AG20443 (cell line): ENCODE measurements around the gene SPEF1.
"Not testable (repeated sequence)": the region's sequence is repeated elsewhere in the genome, so short reads cannot be mapped to it uniquely, and the experiment has no call there.

Experiments
- DNase-seq: peaks from one replicate; pipeline ENCODE4 v3.0.0; 2012; ENCODE audit warnings: low spot score, mixed read lengths

Gene SPEF1, protein sequence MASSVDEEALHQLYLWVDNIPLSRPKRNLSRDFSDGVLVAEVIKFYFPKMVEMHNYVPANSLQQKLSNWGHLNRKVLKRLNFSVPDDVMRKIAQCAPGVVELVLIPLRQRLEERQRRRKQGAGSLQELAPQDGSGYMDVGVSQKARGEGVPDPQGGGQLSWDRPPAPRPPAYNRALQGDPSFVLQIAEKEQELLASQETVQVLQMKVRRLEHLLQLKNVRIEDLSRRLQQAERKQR

DNA sequence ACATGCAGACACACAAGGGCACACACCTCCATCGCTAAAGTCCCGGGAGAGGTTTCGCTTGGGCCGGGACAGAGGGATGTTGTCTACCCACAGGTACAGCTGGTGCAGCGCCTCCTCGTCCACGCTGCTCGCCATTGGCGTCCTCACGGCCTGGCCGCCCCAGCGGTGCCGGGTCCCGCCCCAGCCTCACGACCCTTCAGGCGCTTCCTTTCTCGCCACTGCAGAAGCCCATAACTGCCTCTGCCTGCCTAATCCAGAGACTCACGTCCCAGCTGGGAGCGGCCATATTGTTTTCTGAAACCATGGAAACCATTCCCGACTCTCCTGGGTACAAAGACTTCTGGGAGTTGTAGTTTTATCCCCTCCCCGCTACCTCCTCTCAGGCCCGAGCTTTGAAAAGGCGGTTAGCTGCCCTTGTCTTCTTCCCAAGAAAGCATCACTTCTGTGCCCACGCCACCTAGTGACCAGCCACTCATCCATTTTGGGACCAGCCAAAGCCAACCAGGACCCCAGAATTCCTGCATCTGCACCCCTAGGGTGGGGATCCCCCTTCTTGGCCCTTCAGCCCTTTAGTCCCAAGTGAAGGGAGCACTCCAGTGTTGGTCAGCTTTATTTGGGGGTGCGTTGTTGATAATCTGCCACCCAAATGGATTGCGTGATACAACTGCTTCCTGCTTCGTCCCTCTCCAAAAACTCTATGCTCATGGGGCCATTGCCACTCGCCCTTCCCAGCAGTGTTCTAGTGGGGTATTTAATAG, at the start of gene SPEF1:
Gene SPEF1, minus strand, starts transcription at position 296 of the 758 bp plus-strand sequence. Its CDS starts 161 bp downstream, at position 135.
- peak; percentile 94 for DNase-seq

DNA sequence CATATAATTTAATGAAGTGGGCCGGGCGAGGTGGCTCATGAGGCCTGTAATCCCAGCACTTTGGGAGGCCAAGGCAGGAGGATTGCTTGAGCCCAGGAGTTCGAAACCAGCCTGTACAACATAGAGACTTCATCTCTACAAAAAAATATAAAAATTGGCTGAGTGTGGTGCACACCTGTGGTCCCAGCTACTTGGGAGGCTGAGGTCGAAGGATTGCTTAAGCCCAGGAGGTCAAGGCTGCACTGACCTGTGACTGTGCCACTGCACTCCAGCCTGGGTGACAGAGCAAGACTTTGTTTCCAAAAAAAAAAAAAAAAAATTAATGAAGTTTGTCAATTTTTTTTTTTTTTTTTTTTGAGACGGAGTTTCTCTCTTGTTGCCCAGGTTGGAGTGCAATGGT, 48.6 kb upstream of the SPEF1 start:
- DNase-seq = not testable (repeated sequence)

DNA sequence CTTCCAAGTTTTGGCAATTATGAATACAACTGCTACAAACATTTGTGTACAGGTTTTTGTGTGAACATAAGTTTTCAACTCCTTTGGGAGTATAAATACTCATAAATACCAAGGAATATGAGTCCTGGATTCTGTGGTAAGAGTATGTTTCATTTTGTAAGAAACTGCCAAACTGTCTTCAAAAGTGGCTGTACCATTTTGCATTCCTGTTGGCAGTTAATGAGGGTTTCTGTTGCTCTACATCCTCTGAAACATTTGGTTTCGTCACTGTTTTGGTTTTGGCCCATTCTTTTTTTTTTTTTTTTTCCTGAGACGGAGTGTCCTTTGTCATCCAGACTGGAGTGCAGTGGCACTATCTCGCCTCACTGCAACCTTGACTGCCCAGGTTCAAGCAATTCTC, 47.5 kb upstream of the SPEF1 start:
- no peak for DNase-seq

DNA sequence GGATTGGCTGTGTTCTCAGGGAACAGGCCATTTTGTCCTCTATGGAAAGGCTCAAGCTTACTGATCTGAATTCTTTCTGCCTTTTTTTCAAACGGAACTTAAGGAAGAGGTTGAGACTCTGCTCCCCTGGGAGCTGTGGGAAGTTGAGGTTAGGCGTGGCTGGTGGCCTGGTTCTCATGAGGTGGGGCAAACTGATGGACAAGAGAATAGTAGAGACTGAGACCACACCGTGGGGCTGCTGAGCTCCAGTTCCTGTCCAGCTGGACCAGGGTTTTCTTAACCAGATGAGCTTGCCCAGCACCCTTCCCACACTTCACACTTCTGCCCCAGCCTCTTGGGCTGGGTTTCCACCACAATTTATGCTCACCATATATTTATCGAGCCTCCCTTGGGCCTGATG, 45.2 kb upstream of the SPEF1 start:
- no peak for DNase-seq

DNA sequence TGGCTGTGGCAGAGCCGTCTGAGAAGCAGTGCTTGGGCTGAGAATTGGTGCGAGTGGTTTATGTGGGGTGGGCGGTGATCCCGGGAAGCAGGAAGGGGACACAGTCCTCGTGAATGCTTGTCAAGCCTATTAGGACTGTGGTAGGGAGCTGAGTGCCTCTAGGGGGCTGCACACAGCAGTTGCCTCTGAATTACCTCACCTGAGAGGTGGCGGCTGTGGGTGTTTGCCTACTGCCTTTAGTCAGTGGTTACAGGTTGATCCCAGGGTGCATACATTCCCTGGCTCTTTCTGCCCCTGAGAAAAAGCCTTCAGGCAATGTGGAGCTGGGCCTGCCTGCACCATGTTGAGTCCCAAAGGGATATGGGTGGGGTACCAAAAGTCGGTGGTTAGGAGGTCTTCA, 44.3 kb upstream of the SPEF1 start:
- DNase-seq = no peak

DNA sequence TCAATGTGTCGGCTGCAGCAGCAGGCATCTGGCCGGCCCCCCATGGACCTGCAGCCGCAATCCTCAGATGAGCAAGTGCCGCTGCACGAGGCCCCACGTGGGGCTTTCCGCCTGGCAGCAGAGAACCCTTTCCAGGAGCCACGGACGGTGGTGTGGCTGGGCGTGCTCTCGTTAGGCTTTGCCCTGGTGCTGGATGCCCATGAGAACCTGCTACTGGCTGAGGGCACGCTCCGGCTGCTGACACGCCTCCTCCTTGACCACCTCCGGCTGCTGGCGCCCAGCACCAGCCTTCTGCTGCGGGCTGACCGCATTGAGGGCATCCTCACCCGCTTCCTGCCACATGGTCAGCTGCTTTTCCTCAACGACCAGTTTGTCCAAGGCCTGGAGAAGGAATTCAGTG, 42.6 kb upstream of the SPEF1 start:
- no peak for DNase-seq

DNA sequence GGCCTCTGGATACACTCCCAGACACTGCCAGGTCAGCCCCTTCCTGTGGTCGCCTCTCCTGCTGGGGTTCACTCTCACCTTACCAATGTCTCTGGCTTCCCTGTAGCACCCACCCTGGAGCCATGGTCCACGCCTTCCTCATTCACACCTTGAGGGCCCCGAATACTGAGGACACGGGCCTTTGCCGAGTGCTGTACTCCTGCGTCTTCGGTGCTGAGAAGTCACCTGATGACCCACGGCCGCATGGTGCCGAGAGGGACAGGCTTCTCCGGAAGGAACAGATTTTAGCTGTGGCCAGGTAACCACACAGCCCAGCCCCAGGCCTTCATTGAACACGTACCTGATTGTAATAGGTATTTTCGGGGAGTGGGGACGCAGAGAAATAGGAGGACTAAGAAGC, 40.7 kb upstream of the SPEF1 start:
- DNase-seq = no peak

DNA sequence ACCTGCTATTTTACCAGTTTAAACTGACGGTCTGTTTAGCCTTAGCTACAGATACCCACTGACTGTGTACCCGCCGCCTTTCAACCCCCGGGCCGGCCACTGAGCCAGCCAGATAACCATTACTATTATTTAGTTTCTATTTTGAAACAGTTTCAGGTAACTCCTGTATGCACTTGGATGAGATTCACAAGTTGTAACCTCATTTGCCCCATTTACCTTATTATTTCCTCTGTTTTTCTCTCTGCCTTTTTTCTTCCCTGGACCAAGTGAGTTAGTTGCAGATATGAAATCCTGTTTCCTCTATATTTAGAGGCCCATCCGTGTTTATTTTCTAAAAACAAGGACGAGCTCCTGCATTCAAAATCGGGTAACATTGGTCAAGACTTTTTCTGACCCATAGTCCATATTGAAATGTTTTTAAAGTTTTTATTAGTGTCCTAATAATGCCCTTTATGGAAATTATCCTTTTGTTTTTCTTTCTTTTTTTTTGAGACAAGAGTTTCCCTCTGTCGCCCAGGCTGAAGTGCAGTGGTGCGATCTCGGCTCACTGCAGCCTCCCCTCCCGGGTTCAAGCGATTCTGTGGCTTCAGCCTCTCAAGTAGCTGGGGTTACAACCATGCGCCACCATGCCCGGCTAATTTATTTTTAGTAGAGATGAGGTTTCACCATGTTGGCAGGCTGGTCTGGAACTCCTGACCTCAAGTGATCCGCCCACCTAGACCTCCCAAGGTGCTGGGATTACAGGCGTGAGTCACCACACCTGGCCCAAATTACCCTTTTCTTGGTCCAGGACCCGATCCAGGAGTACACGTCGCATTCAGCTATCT, 39.9 kb upstream of the SPEF1 start:
- no peak for DNase-seq

DNA sequence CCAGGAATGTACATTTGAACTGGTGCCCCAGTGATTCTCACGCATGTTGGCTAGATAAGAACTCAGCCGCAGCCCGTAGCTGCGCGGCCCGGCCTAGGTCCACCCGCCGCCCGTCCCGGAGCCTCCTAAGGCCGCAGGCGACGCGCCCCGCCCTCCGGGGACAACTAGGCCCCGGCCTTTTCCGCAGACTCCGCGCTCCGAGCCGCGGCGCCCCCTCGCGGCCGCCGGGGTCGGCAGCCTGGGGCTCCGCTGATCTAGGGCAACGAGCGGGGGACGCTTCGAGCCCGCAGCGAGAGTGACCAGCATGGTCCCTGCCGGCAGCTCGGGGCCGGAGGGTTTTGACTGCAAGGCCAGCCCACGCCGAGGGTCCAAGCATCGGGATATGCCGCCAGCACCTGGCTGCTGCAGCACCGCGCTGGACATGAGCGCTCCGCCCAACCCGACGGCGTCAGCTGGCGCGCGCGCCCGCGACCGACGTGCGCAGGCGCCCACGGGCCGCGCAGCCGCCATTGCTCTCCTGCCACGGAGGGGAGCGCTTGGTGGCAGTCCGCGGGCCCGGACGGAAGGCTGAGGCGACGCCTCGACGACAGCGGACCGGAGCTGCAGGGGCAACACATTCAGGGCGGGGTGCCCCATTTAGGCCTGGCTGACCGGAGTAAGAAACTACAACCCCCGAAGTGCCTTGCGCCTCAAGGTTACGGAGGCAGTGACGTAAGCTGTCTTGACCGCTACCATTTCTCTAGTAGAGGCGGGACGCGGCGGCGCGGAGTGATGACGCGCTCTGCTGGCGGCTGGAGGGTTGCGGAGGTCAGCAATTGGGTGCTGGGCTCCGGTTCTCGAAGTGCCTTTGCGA, 39.0 kb upstream of the SPEF1 start, which contains the start of gene AP5S1:
Gene AP5S1, plus strand, starts transcription at position 500 of the 853 bp plus-strand sequence. CDS start 1,571 bp downstream, outside the sequence.
- peak; percentile 92 for DNase-seq

DNA sequence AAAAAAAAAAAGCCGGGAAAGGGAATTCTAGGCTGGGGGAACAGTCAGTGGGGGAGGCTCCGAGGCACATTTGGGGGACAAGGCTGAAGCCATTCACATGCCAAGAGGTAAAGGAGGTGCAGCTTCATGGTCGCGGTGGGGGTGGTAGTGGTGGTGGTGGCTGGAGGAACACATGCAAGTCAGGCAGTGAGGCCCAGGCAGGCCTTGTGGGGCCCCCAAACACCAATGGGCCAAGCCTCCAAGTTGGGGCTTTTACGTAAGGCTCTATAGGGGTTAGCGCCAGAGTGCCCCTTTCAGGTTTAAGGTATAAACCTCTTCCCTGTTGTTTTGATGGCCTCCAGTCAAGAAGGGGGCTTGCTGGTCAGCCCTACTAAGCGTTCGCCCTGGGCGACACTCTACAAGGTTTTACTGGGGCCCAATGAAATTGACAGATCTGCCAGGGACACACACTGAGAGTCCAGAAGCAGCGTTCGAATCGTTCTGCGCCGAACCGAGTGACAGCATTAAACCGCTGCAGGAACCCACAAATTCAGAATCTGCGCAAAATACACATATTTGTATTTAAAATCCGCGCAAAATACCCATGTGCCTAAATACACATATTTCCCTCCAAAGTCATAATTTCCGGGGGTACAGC, 38.3 kb upstream of the SPEF1 start:
- no peak for DNase-seq

DNA sequence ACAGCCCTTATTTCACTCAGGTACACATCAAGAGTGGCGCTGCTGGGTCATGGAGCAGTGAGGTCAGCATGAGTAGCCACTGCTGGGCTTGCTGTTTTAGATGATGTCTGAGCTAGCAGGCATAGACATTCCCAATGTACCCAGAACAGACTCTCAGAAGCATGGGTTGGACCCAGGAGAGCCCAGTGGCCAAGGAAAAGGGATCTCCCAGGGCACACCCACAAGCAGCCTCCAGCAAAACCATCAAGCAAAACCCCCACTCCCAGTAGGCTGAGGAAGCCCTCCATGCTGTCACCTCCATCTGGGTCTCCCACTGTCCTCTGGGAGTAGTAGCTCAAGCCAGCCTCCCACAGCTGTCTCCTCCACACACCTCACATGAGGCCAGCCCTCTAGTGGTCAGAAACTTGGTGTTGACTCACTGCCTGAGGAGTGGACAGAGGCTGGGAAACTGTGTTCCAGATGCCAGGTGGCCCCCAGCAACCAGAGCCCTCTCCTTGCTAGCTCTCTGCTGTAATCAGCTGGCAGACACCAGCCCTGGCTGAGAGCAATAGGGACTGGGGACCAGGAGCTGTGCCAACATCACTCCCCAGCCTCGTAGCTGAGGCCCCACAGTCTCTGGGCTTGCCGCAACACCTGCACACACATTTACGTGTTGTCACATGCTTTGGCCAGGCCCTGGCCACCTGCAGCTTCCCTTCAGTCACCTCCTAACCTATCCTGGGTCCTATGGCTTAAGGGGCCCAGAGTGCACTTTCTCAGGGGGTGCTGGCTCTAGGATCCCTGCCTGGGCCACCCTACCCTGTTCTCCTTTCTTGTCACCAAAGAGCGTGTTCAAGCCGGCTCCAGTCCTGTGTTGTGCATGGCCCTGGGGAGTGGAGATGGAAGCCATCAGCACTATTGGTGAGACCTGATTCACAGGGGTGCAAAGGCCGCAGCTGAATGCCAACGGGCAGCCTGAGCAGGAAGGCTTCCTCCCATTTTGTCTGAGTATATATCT, 37.2 kb upstream of the SPEF1 start:
- peak; percentile 67 for DNase-seq

DNA sequence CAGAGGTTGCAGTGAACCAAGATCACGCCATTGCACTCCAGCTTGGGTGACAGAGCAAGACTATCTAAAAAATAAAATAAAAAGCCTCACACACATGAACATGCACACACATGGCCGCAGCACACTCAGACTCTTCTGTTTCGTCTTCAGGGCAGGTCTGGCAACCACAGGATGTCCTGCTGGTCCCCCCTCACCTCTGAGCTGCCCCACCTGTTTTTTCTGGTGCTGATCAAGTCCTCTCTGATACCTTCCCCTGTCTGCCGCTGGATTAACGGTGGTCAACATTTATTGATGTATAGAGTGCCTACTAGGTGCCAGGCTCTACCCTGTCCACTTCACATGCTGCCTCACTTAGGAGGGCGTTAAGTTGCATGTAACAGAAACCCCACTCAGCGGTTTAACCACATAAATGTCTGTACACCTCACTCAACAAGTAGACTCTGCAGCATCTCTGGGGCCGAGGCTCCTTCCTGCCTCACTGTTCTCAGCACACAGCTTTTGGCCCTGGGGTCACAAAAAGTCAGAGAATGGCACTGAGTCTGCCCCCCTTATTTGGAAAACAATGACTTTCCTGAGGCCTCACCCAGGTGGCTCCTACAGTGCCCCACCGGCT, 34.6 kb upstream of the SPEF1 start:
- DNase-seq = no peak

DNA sequence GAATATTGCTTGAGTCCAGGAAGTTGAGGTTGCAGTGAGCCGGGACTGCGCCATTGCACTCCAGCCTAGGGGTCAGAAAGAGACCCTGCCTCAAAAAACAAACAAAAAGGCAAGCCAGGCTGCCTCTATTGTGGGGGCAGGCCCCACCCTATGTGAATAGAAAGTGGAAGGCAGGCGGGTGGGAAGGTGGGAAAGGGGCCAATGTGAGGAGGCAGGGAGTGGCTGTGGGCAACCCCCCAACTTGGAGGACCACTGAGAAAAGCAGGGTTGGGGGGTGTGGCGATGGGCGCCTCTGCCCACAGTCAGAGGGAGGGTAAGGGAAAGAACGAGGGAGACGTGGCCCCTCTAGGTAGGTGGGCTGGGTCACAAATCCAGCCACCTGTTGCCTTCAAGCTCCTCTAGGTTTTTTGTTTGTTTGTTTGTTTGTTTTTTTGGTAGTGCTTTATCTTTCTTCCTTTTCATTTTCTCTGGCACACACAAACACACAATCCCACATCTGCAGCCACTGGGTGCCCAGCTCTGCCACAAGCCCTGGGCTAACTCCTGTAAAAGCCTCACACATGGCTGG, 33.8 kb upstream of the SPEF1 start:
- DNase-seq = no peak

DNA sequence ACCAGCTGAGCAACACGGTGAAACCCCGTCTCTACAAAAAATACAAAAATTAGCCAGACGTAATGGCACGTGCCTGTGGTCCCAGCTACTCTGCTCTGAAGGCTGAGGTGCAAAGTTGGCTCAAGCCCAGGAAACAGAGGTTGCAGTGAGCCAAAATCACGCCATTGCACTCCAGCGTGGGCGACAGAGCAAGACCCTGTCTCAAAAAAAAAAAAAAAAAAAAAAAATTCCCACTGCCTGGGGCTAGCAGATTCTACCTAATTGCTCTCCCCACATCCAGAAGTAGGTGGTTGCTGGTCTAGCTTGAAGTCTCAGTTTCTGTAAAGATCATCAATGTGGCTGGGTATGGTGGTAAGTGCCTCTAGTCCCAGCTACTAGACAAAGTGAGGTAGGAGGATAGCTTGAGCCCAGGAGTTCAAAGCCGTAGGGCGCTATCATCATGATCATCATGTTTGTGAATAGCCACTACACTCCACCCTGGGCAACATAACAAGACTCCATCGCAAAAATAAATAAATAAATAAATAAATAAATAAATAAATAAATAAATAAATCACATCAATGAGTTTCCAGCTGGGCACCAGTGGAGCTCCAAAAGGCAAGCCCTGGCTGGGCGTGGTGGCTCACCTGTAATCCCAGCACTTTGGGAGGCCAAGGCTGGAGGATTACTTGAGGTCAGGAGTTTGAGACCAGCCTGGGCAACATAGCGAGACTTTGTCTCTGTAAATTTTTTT, 32.8 kb upstream of the SPEF1 start:
- no peak for DNase-seq

DNA sequence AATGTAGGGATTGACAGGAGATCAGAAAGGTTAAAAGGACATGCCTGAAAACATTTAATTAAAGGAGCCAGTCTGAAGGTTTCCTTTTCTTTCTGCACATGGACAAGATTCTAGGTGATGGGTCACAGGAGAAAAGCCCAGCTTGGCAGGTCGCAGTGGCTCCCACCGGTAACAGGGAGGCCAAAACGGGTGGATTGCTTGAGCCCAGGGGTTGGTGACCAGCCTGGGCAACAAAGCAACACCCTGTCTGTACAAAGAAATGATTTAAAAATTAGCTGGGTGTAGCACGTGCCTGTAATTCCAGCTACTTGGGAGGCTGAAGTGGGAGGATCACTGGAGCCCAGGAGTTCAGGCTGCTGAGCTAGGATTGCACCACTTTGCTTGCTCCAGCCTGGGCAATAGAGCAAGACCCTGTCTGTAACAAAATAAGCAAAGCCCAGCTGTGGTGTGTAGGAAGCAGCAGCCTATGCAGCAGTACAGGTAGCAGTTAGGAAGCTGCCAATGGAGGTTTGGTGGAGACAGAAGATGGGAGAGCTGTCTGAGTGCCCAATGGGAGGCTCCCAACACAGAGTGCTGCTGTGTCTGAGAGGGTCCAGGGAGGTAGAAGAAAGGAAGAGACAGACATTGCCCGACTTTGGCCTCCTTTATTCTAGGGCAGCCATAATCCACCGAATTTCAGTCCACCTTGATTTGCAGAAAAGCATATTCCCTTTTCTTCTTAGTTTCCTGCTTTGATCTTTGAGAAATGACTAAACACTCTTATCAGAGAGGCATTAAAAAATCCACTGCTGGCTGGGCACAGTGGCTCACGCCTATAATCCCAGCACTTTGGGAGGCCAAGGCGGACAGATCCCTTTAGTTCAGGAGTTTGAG, 32.0 kb upstream of the SPEF1 start:
- no peak for DNase-seq

DNA sequence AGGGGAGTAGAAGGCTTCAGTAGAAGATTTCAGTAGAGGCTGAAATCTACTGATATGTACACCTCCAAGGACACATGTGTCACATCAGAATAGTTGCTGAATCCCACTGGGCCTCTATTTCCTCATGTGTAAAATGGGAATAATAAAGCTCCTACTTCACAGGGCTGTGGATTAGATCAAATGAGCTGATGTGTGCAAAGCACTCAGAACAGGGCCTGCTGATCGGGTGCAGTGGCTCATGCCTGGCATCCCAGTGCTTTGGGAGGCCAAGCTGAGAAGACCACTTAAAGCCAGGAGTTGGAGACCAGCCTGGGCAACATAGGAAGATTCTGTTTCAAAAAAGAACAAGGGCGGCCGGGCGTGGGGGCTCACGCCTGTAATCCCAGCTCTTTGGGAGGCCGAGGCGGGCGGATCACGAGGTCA, 31.0 kb upstream of the SPEF1 start:
- DNase-seq = no peak

DNA sequence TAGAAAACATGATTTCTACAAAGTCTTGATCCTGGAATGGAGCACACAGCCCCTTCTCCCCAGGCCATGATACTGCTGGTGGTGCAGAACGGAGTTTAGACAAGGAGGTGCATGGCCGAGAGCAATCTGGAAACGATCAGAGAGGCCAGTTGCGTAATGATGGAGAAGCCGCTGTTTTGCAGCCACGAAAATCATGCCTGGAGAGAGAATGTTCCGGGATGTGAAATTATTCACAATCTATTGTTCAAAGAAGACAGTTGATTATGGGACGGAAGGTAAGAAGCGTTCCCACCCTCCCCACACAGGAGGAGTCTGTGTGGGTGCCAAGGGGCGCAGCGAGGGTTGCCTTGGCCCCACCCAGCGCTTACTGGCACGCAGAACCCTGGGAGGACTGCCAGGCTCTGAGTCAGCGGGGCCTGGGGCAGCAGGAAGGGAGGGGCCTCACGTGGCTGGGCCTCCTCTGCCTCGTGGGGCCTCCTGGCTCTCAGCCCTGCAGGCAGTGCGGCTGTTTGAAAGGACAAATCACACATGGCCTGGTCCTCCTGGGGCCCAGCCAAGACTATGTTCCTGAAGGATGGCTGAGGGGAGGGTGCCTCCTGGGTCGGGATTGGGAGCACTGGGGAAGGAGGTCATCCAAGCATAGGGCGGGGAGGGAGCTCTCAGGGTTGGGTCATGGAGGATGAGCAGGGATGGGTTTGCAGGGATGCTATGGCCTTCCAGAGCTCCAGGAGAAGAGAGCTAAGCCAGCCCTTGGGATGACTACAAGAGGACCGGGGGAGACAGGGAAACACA, 30.4 kb upstream of the SPEF1 start:
- peak; percentile 96 for DNase-seq
